Uterus (tissue), 4 donors: ENCODE data around the gene FOXD2. TPM values are rescaled to one million over a fixed set of nuclear protein-coding genes. Genes with fewer than 3 reads are reported as not detected.
A peak's percentile ranks its signal among the peaks of the same experiment; 100 is the strongest.

Experiments
- DNase-seq, 2 donors: peaks; one replicate each; pipeline ENCODE4 v3.0.0-alpha.2; 2019 to 2020
- H3K27ac ChIP-seq, 2 donors: fragments of 200-600 bp; sonication (generic); 1 replicate in 1 of 2; 2 replicates in 1 of 2; pipeline ENCODE4 v1.5.1; 2016 to 2018
- H3K27me3 ChIP-seq, 2 donors: fragments of 200-600 bp; sonication (generic); one replicate each; pipeline ENCODE4 v1.5.1; 2018 to 2019; ENCODE audit warnings: control low read depth in 1 of 2
- H3K36me3 ChIP-seq, 2 donors: fragments of 200-600 bp; sonication (generic); one replicate each; pipeline ENCODE4 v1.5.1; 2019; ENCODE audit warnings: control low read depth in 1 of 2
- H3K4me1 ChIP-seq, 2 donors: fragments of 200-600 bp; sonication (generic); one replicate each; pipeline ENCODE4 v1.5.1; 2018 to 2019; ENCODE audit warnings: control low read depth in 1 of 2
- H3K4me3 ChIP-seq, 2 donors: fragments of 200-600 bp; sonication (generic); 1 replicate in 1 of 2; 2 replicates in 1 of 2; pipeline ENCODE4 v1.5.1; 2018 to 2019; ENCODE audit warnings: mild to moderate bottlenecking in 1 of 2
- H3K9me3 ChIP-seq, 2 donors: fragments of 200-600 bp; sonication (generic); one replicate each; pipeline ENCODE4 v1.5.1; 2019; ENCODE audit warnings: control low read depth in 1 of 2
- CTCF ChIP-seq, 4 experiments: fragments of 200-600 bp in 2 of 4; fragments of 450-650 bp in 2 of 4; sonication (generic) in 2 of 4; IDR thresholded peaks; one replicate each; pipeline ENCODE4 v1.5.1; 2016 to 2019; ENCODE audit warnings: antibody characterized with exemption in 4 of 4, mild to moderate bottlenecking in 2 of 4, moderate library complexity in 1 of 4
- POLR2A ChIP-seq, 2 donors: fragments of 450-650 bp; IDR thresholded peaks; one replicate each; pipeline ENCODE4 v1.6.1; 2016; ENCODE audit warnings: antibody characterized with exemption in 2 of 2, mild to moderate bottlenecking in 1 of 2, moderate library complexity in 1 of 2
- intact Hi-C: fragments of 100-400 bp; cut with DNase I; formaldehyde crosslinking; loops from one replicate; pipeline ENCODE4 v1.15.1; 2023; ENCODE audit warnings: low total_unique reads
- total RNA-seq, 4 donors: library from RNA; depleted of rRNA in 3 of 4; stranded (reverse); fragments of >200 nt in 3 of 4; gene quantifications; one replicate each; pipeline versions ENCODE4 v1.1.0 to v1.2.4, GENCODE V29; 2014 to 2023
- donor health status: DM: yes; HTN: yes; CAD: no.

Gene FOXD2
- under 1 TPM in 2 of 4 donors, not detected in 2; 0.62 to 0.67 TPM for total RNA-seq

DNA sequence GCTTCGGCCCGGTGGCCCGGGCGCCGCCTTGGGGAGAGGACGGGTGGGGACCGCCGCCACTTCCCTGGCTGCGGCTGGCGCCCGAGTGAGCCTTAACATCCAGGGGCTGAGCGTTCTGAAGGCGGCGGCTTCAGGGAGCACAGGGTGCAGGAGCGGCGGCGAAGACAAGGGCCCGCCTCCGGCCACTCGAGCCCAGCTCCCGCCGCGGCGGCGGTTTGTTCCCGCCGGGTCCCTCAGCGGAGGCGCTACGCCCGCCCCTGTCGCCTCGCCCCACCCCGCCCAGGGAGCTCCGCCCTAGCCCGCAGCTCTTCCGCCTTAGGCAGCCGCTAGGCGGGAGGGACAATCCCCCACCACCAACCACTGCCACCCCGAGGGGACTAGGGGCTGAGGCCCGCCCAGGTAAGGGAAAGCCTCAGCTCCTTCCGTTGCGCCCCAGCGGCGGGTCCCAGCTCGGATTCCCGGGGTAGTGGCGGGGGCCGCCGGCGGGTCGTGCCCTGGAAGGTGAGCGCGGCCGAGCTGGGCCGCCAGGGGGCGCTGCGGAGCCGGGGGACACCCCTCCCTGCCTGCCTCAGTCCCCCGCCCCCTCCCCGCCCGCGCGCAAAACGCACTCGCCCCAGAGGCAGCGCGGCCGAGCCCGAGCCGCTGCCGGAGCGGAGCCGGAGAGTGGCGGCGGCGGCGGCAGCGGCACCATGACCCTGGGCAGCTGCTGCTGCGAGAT, at the start of gene FOXD2:
FOXD2 (plus strand) TSS at position 598 of the 718 bp plus-strand sequence; CDS start at position 690, 92 bp downstream.
- H3K27me3 ChIP-seq, result peaks cover 6 to 44% of the 10 kb centered on the region in 2 donors
- peak within 1 kb of the TSS; percentile 47 to 74 for H3K27ac ChIP-seq
- DNase-seq, result peak; percentile 63 to 76
- H3K36me3 ChIP-seq, result no peaks in the 10 kb centered on the region
- H3K9me3 ChIP-seq, result no peaks in the 10 kb centered on the region
- peaks cover 0 to 28% of the 10 kb centered on the region in 2 donors for H3K4me1 ChIP-seq
- intact Hi-C loops, result loop anchor here (10.0 kb wide), 1 partner anchor 277 kb away; no protein-coding TSS in a partner anchor
- peak; percentile 10 to 40 for TF ChIP-seq POLR2A (IDR thresholded peaks at IDR 0.05)
- TF ChIP-seq CTCF (IDR thresholded peaks at IDR 0.05), result peak; percentile 81 to 96 (median 89)
- H3K4me3 ChIP-seq, result peak within 1 kb of the TSS; percentile 38 to 47

- Histone ChIP-seq H3K27me3 (no peaks in the 10 kb centered on the region), H3K36me3 (no peaks in the 10 kb centered on the region), H3K27ac (no peak overlapping the region), H3K9me3 (no peaks in the 10 kb centered on the region), H3K4me3 (no peak overlapping the region), H3K4me1 (no peaks in the 10 kb centered on the region)
- TF ChIP-seq POLR2A (IDR thresholded peaks at IDR 0.05) (no peak), CTCF (IDR thresholded peaks at IDR 0.05) (peak; percentile 25 to 48 (median 36))
- DNase-seq, result peak in 1 of 2 donors; percentile 18
- intact Hi-C loops, result no loop called here
Measured at GRCh38 chr1:47388891-47389238, 49.0 kb upstream of the FOXD2 start.

DNA sequence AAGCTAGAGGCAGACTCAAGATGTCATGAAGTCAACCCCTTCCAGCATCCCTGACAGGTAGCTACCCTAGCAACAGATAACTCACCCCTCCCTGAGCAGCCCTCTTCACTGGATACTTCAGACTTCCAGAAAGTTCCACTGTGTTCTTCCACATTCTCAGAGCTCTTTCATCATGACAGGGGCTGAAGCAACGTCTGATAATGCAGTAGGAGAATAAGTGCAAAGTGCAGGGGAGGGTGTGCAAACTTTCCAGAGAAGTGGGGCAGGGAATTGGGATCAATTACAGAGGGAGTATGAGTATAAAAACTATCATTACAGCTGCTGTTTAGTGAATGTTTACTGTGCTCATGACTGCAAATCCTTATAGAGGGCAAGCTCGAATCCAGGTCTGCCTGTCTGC, 48.1 kb upstream of the FOXD2 start:
- Histone ChIP-seq H3K4me3 (no peak overlapping the region), H3K9me3 (no peaks in the 10 kb centered on the region), H3K27ac (no peak overlapping the region), H3K36me3 (no peaks in the 10 kb centered on the region), H3K27me3 (no peaks in the 10 kb centered on the region), H3K4me1 (no peaks in the 10 kb centered on the region)
- TF ChIP-seq POLR2A (IDR thresholded peaks at IDR 0.05), result no peak
- no peak for TF ChIP-seq CTCF (IDR thresholded peaks at IDR 0.05)
- intact Hi-C loops, result no loop called here
- no peak for DNase-seq

DNA sequence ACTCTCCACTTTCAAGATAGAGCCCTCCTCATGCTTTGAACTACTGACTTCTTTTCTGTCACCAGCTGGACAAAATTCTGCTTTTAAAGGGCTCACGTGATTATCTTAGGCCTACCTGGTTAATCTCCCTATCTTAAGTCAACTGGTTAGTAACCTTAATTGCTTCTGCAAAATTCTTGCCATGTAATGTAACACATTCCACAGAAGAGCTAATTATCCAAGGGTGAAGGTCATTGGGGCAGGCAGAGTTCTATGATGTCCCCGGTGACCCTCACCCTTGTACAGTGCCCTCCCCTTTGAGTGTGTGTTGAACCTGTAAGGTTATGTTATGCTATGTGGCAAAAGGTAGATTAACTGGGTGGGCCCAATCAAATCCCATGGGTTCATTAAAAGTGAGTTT, 47.0 kb upstream of the FOXD2 start:
- no peaks in the 10 kb centered on the region for H3K36me3 ChIP-seq
- H3K4me1 ChIP-seq, result no peaks in the 10 kb centered on the region
- no peak for DNase-seq
- TF ChIP-seq POLR2A (IDR thresholded peaks at IDR 0.05), result no peak
- TF ChIP-seq CTCF (IDR thresholded peaks at IDR 0.05), result no peak
- H3K4me3 ChIP-seq, result no peak overlapping the region
- H3K27me3 ChIP-seq, result no peaks in the 10 kb centered on the region
- H3K27ac ChIP-seq, result no peak overlapping the region
- H3K9me3 ChIP-seq, result no peaks in the 10 kb centered on the region
- intact Hi-C loops, result no loop called here

DNA sequence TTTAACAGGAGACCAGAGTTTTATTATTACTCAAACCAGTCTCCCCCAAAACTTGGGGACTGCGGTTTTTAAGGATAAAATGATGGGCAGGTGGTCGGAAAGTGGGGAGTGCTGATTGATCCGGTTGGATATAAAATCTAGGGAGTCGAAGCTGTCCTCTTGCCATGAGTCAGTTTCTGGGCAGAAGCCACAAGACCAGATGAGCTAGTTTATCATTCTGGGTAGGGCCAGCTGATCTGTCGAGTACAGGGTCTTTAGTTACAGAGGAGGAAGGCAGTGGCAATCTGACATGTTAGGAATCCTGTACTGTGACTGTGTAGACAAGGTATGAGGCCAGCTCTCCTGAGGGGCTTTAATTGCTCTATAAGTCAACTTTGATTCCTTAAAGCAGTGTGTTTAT, 44.7 kb upstream of the FOXD2 start:
- no peaks in the 10 kb centered on the region for H3K36me3 ChIP-seq
- intact Hi-C loops, result no loop called here
- no peak for DNase-seq
- TF ChIP-seq POLR2A (IDR thresholded peaks at IDR 0.05) (no peak), CTCF (IDR thresholded peaks at IDR 0.05) (no peak)
- H3K9me3 ChIP-seq, result no peaks in the 10 kb centered on the region
- H3K27me3 ChIP-seq, result no peaks in the 10 kb centered on the region
- H3K4me1 ChIP-seq, result no peaks in the 10 kb centered on the region
- H3K27ac ChIP-seq, result no peak overlapping the region
- H3K4me3 ChIP-seq, result no peak overlapping the region
